A172 (cell line): ENCODE results near the gene ELOVL2. TPM values are rescaled to one million over a fixed set of nuclear protein-coding genes. Genes with fewer than 3 reads are reported as not detected.

Source experiments
- total RNA-seq: library from RNA; depleted of rRNA; stranded (reverse); fragments of >200 nt; shearing (Covaris generic); gene quantifications from 2 replicates; pipeline ENCODE4 v1.2.3, GENCODE V29; 2014; rRNA removed

ELOVL2 gene
- total RNA-seq, 1 experiment from 2014 or later, result 10.5 TPM

Other genes with a start within 250 kb of the ELOVL2 start
- 0.02 TPM in 1 of 2 replicates, not detected in the other for gene MAK, start 205.8 kb downstream of the ELOVL2 start, total RNA-seq
- gene GCM2, start 162.3 kb downstream of the ELOVL2 start, total RNA-seq, result not detected in 2 replicates
- 0.07 and 0.57 TPM in 2 replicates for gene SYCP2L, start 157.3 kb downstream of the ELOVL2 start, total RNA-seq
- 12.3 and 12.9 TPM in 2 replicates for gene SMIM13, start 49.5 kb upstream of the ELOVL2 start, total RNA-seq
- gene ERVFRD-1, start 67.4 kb upstream of the ELOVL2 start, total RNA-seq, result not detected in 2 replicates
- gene NEDD9, start 188.4 kb upstream of the ELOVL2 start, total RNA-seq, result 13.3 and 18.3 TPM in 2 replicates